ENCODE measurements around the gene TKTL1.

TKTL1 gene

DNA sequence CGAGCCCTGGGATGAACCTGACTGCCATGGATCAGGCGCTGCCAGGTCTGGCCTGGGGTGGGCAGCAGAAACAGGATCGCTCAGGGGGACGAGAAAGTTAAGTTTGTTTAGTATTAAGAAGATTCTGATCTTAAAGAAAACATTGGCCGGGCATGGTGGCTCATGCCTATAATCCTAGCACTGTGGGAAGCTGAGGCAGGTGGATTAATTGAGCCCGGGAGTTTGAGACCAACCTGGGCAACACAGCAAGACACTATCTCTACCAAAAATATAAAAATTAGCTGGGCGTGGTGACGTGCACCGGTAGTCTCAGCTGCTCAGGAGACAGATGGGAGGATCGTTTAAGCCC is 79.5 kb downstream of the TKTL1 start:
- no peak for DNase-seq

DNA sequence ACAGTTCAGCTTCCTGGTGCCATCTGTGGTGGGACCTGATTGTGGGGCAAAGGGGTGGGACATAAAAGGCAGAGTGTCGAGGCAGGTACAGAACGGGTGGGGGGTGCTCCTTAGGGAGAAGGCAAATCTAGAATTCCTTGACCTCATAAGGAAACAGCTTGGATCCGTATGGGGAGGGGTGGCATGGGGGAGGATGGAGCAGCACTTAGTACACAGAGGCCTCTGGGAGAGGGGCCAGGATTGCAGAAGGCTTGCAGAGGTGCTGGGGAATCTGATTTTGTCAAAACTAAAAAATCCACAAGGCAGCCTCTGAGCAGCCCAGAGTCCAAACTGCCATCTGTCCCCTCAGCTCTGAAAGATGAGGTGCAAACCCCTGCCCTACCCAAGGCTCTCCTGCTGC is 81.2 kb downstream of the TKTL1 start:
- no peak for DNase-seq

DNA sequence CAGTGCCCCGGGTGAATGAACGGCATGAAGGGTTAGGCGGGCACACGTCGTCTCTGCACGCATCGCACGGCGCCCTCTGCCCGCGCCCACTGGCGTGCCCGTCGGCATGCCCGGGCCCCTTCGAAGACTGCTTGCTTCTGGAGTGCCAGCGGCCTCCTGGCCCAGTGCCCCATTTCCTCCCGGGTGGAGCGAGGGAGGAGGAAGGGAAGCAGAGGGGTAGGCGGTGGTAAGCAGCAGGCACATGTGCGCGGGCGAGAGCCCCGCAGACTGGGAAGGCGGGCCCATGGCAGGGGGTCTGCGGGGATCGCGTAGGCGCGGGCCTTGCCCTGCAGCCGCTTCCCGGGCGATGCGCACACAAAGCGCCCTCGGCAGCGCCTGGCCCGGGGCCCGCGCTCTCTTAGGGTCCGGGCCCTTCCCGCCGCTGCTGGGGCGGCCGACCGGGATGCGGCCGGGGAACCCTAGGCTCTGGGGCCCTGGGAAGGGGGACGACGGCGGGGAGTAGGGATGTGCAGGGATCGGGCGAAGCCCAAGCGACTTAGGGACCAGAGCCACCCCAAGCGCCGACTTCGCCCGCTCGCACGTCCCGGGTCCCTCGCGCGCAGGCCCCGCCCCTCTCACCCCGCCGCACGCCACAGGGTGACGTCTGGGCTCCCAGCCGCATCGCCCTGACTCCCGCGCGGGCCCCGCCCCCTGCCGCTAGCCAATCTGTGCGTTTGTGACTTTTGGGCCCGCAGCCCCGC is 82.6 kb downstream of the TKTL1 start:
- DNase-seq: peak in 23 of 56 donors; percentile 12 to 63 (median 37)

DNA sequence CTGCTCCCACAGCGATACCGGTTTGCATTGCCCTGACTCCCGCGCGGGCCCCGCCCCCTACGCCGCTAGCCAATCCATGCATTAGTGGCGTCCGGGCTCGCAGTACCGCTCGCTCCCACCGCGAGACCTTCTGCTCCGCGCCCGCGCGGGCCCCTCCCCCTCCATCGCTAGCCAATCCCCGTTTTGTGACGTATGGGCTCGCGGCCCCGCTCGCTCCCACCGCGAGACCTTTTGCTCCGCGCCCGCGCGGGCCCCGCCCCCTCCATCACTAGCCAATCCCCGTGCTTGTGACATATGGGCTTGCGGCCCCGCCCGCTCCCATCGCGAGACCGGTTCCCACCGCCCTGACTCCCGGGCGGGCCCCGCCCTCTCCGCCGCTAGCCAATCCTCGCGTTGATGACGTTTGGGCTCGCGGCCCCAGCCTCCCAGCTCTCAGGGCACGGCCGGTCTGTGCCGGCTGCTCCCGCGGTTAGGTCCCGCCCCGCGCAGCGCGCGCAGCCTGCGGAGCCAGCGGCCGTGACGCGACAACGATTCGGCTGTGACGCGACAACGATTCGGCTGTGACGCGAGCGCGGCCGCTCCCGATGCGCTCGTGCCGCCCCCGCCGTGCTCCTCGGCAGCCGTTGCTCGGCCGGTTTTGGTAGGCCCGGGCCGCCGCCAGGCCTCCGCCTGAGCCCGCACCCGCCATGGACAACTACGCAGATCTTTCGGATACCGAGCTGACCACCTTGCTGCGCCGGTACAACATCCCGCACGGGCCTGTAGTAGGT is 83.4 kb downstream of the TKTL1 start, which contains the start of gene EMD:
TSS of gene EMD (plus strand) at position 497 of the 770 bp plus-strand sequence. CDS start at position 687, 190 bp downstream.
- peak; percentile 35 to 100 (median 98) for DNase-seq

DNA sequence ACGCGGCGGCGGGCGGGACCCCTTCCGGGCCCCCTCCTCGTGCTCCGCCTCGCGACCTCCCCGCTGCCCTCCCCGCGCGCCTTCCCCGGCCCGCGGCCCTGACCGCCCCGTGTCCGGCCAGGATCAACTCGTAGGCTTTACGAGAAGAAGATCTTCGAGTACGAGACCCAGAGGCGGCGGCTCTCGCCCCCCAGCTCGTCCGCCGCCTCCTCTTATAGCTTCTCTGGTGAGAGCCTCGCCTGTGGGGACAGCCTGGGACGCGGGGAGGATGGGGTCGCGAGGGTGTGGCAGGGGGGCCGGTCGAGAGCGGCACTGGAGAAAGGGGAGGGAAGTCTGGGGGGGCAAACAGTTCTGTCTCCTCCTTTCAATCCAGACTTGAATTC is 84.0 kb downstream of the TKTL1 start:
- peak in 1 of 56 donors; percentile 28 for DNase-seq

Measured in amygdala (tissue), 56 donors.